Activated naive CD4-positive, alpha-beta T cell treated with anti-CD3 and anti-CD28 coated beads, Interleukin-2, amount 50 U/mL, for 24 hours (primary cell): ENCODE measurements around the gene KRT73.

Experiments
- H3K27ac Mint-ChIP-seq: one replicate; pipeline ENCODE4 v1.8.0; 2021; ENCODE audit warnings: mild to moderate bottlenecking, mixed read lengths
- H3K27me3 Mint-ChIP-seq: one replicate; pipeline ENCODE4 v1.8.0; 2021; ENCODE audit warnings: mixed read lengths
- H3K36me3 Mint-ChIP-seq: one replicate; pipeline ENCODE4 v1.8.0; 2021; ENCODE audit warnings: mixed read lengths
- H3K4me1 Mint-ChIP-seq: one replicate; pipeline ENCODE4 v1.8.0; 2021; ENCODE audit warnings: mixed read lengths
- H3K4me3 Mint-ChIP-seq: one replicate; pipeline ENCODE4 v1.8.0; 2021; ENCODE audit warnings: mild to moderate bottlenecking, mixed read lengths
- H3K9me3 Mint-ChIP-seq: one replicate; pipeline ENCODE4 v1.8.0; 2021; ENCODE audit warnings: mixed read lengths

KRT73 gene

GRCh38 chr12:52651726-52652261 is 33.4 kb upstream of the KRT73 start, which contains the start of gene KRT2:
Gene KRT2 (minus strand): TSS chr12:52652211. CDS start chr12:52652142, 69 bp downstream.
- H3K9me3 Mint-ChIP-seq, result no peaks in the 10 kb centered on the region

GRCh38 chr12:52650520-52651081 is 32.2 kb upstream of the KRT73 start:
- peaks cover 66% of the 10 kb centered on the region for H3K4me1 Mint-ChIP-seq
- H3K27me3 Mint-ChIP-seq, result no peaks in the 10 kb centered on the region
- H3K27ac Mint-ChIP-seq, result no peak overlapping the region
- no peaks in the 10 kb centered on the region for H3K36me3 Mint-ChIP-seq
- H3K9me3 Mint-ChIP-seq, result no peaks in the 10 kb centered on the region
- H3K4me3 Mint-ChIP-seq, result no peak overlapping the region

More at GRCh38 chr12:52651726-52652261, 33.4 kb upstream of the KRT73 start, which contains the start of gene KRT2:
- H3K27ac Mint-ChIP-seq, result peak within 1 kb of the TSS; percentile 68
- no peaks in the 10 kb centered on the region for H3K27me3 Mint-ChIP-seq
- H3K4me3 Mint-ChIP-seq, result no peak within 1 kb of the TSS
- H3K36me3 Mint-ChIP-seq, result no peaks in the 10 kb centered on the region
- H3K4me1 Mint-ChIP-seq, result peaks cover 62% of the 10 kb centered on the region

- H3K9me3 Mint-ChIP-seq, result no peaks in the 10 kb centered on the region
- peak overlapping the region; percentile 81 for H3K27ac Mint-ChIP-seq
- H3K27me3 Mint-ChIP-seq, result no peaks in the 10 kb centered on the region
- peaks cover 2% of the 10 kb centered on the region for H3K36me3 Mint-ChIP-seq
- H3K4me3 Mint-ChIP-seq, result no peak overlapping the region
- peaks cover 73% of the 10 kb centered on the region for H3K4me1 Mint-ChIP-seq
Observed at GRCh38 chr12:52649066-52649465, 30.7 kb upstream of the KRT73 start.

DNA sequence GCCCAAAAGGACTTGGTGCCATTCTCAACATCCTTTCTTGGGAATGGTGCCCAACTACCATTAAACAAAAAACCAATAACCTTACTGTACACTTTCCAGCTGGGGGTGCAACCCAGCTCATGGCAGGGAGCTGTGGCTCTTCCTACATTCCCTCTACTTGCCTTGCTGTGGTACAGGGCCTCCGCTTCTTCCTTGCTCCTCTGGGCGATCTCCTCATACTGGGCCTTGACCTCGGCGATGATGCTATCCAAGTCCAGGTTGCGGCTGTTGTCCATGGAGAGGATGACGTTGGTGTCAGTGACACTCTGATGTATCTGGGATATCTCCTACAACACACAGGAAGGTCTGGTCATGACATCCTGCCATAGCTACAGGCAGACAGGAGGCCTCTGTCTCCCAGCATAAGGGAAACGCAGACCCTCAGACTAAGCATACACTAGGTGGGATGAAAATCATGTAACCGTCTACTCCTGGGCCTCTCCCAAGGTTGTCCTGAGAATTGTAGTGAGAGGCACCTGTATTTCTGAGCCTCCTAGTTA is 29.7 kb upstream of the KRT73 start:
- Mint-ChIP-seq H3K27me3 (no peaks in the 10 kb centered on the region), H3K36me3 (peaks cover 2% of the 10 kb centered on the region), H3K4me3 (no peak overlapping the region), H3K27ac (no peak overlapping the region), H3K4me1 (peaks cover 77% of the 10 kb centered on the region), H3K9me3 (no peaks in the 10 kb centered on the region)

- H3K27me3 Mint-ChIP-seq, result no peaks in the 10 kb centered on the region
- no peak overlapping the region for H3K4me3 Mint-ChIP-seq
- no peaks in the 10 kb centered on the region for H3K9me3 Mint-ChIP-seq
- peaks cover 2% of the 10 kb centered on the region for H3K36me3 Mint-ChIP-seq
- H3K27ac Mint-ChIP-seq, result peak overlapping the region; percentile 26
- H3K4me1 Mint-ChIP-seq, result peaks cover 82% of the 10 kb centered on the region
Observed at GRCh38 chr12:52647601-52648000, 29.2 kb upstream of the KRT73 start.

GRCh38 chr12:52646613-52647012 is 28.3 kb upstream of the KRT73 start:
- Mint-ChIP-seq H3K9me3 (no peaks in the 10 kb centered on the region), H3K4me1 (peaks cover 92% of the 10 kb centered on the region), H3K4me3 (no peak overlapping the region), H3K36me3 (peaks cover 2% of the 10 kb centered on the region), H3K27ac (peak overlapping the region; percentile 92), H3K27me3 (no peaks in the 10 kb centered on the region)

- Mint-ChIP-seq H3K9me3 (no peaks in the 10 kb centered on the region), H3K27me3 (no peaks in the 10 kb centered on the region), H3K36me3 (peaks cover 2% of the 10 kb centered on the region), H3K4me1 (peaks cover 98% of the 10 kb centered on the region), H3K27ac (peak overlapping the region; percentile 92), H3K4me3 (peak overlapping the region; percentile 61)
Observed at GRCh38 chr12:52645982-52646381, 27.6 kb upstream of the KRT73 start.

- no peaks in the 10 kb centered on the region for H3K9me3 Mint-ChIP-seq
- peak overlapping the region; percentile 61 for H3K4me3 Mint-ChIP-seq
- peaks cover 99% of the 10 kb centered on the region for H3K4me1 Mint-ChIP-seq
- no peaks in the 10 kb centered on the region for H3K27me3 Mint-ChIP-seq
- peak overlapping the region; percentile 92 for H3K27ac Mint-ChIP-seq
- peaks cover 2% of the 10 kb centered on the region for H3K36me3 Mint-ChIP-seq
Observed at GRCh38 chr12:52645120-52645761, 26.9 kb upstream of the KRT73 start.

DNA sequence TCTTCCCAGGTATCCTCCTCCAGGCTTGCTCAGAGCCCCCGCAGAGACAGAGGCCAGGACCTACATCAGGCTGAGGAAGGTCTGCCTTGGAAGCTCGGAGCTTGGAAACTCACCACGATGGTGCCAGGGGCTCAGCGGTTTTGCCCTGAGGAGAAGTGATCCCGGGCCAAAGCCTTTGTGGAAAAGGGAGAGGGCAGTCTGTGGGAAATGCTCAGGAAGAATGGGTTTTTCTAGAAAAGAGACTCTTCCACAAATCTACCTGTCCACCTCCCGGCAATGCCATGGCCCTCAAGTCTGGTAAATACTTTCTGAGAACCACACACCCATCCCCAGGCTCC is 25.7 kb upstream of the KRT73 start:
- H3K4me1 Mint-ChIP-seq, result peaks cover 87% of the 10 kb centered on the region
- no peak overlapping the region for H3K4me3 Mint-ChIP-seq
- peaks cover 2% of the 10 kb centered on the region for H3K36me3 Mint-ChIP-seq
- H3K27ac Mint-ChIP-seq, result peak overlapping the region; percentile 92
- H3K9me3 Mint-ChIP-seq, result no peaks in the 10 kb centered on the region
- no peaks in the 10 kb centered on the region for H3K27me3 Mint-ChIP-seq

DNA sequence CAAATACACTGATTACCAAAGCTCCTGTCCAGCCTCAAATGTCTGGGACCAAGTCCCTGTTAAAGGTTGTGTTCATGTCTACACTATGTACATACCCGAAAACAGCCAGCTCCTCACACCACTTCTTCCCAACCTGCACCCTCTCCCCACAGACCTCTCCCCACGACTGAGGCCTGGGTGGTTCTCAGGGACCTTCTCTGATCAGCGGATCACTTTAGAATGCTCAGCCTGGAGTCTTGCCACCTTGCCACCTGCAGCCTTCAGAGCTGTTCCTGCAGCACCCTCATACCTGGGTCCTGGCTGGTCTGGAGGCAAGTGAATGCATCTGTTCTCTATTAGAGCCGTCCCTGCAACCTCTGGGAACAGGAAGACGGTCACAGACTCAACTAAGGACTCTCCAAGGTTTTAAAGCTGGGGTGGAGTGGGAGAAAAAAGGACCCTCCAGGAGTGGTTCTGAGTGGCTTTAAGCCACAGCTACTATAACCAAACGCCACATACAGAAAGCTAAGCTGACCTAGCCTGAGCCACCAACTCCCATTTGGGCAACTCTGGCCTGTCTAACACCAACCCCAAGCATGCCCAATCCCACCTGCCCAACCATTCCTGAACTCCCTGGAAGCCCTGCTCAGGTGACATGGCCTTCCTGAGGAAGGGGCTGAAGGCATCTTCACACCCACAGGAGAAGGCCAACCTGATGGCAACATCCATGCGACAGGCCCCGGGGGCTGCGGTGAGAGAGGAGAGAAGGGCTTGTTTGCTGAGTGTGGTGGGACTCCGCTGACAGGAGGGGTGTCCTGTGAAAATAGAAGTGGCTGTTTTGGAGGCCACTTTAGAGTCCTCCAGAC is 25.1 kb upstream of the KRT73 start:
- peaks cover 82% of the 10 kb centered on the region for H3K4me1 Mint-ChIP-seq
- no peaks in the 10 kb centered on the region for H3K27me3 Mint-ChIP-seq
- no peak overlapping the region for H3K4me3 Mint-ChIP-seq
- H3K36me3 Mint-ChIP-seq, result peaks cover 2% of the 10 kb centered on the region
- peak overlapping the region; percentile 80 for H3K27ac Mint-ChIP-seq
- no peaks in the 10 kb centered on the region for H3K9me3 Mint-ChIP-seq

GRCh38 chr12:52641468-52641867 is 23.1 kb upstream of the KRT73 start:
- peaks cover 2% of the 10 kb centered on the region for H3K36me3 Mint-ChIP-seq
- H3K4me1 Mint-ChIP-seq, result peaks cover 78% of the 10 kb centered on the region
- H3K27me3 Mint-ChIP-seq, result no peaks in the 10 kb centered on the region
- no peaks in the 10 kb centered on the region for H3K9me3 Mint-ChIP-seq
- no peak overlapping the region for H3K4me3 Mint-ChIP-seq
- H3K27ac Mint-ChIP-seq, result peak overlapping the region; percentile 71

DNA sequence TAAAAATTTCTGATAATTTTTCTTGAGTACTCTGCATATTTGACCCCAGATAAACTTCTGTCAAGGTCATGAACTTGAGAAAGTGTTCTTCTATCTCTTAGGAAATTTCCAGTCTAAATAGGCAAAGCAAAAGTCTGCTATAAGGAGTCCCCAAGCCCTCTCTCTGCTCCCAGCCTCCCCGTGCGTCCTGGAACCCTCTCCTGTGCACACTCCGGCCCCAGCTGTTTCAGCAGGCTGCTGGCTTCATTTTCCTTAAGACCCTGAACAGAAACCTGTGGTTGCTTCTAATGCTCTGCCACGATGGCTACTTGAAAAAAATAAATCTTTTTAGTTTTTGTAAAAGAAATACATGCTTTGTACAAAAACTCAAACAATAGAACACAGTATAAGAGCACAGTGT is 18.9 kb upstream of the KRT73 start:
- no peaks in the 10 kb centered on the region for H3K27me3 Mint-ChIP-seq
- H3K36me3 Mint-ChIP-seq, result no peaks in the 10 kb centered on the region
- no peak overlapping the region for H3K4me3 Mint-ChIP-seq
- no peak overlapping the region for H3K27ac Mint-ChIP-seq
- H3K9me3 Mint-ChIP-seq, result no peaks in the 10 kb centered on the region
- H3K4me1 Mint-ChIP-seq, result peaks cover 69% of the 10 kb centered on the region

GRCh38 chr12:52636592-52637258 is 18.4 kb upstream of the KRT73 start:
- Mint-ChIP-seq H3K4me3 (no peak overlapping the region), H3K27me3 (no peaks in the 10 kb centered on the region), H3K4me1 (peaks cover 69% of the 10 kb centered on the region), H3K27ac (peak overlapping the region; percentile 70), H3K36me3 (no peaks in the 10 kb centered on the region), H3K9me3 (no peaks in the 10 kb centered on the region)

DNA sequence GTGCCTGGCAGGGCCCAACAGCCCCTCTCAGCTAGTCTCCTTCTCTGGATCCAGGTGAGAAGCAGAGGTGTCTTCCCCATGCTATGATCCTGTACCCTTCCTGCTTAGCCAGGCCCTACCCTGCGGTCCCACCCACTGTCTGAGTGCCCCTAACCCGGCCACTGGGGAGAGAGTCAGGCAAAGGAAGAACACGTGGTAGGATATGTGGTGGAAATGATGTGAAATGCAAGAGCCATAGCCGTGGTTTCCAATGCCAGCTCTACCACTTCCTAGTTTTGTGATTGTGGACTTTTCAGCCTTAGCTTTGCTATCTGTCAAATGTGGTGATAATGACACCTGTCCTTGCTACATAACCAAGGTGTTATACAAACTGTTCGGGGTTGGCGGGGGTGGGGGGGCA is 17.8 kb upstream of the KRT73 start:
- H3K27ac Mint-ChIP-seq, result no peak overlapping the region
- no peaks in the 10 kb centered on the region for H3K27me3 Mint-ChIP-seq
- no peaks in the 10 kb centered on the region for H3K36me3 Mint-ChIP-seq
- peaks cover 69% of the 10 kb centered on the region for H3K4me1 Mint-ChIP-seq
- no peak overlapping the region for H3K4me3 Mint-ChIP-seq
- no peaks in the 10 kb centered on the region for H3K9me3 Mint-ChIP-seq
